Measurements from ENCODE around the gene PNPLA1. TPM values are rescaled to one million over a fixed set of nuclear protein-coding genes. Genes with fewer than 3 reads are reported as not detected.
A peak's percentile ranks its signal among the peaks of the same experiment; 100 is the strongest.

The PNPLA1 gene
- total and polyA plus RNA-seq, 8 donors = 0.38 to 2.2 (median 0.60) TPM; not detected in 4

- WGBS, 5 donors = 79 to 94% (median 87%) methylated on average over 4 of the region's 4 CpGs
These were observed 2.0 kb upstream of the PNPLA1 start for GRCh38 chr6:36267731-36268477.

DNA sequence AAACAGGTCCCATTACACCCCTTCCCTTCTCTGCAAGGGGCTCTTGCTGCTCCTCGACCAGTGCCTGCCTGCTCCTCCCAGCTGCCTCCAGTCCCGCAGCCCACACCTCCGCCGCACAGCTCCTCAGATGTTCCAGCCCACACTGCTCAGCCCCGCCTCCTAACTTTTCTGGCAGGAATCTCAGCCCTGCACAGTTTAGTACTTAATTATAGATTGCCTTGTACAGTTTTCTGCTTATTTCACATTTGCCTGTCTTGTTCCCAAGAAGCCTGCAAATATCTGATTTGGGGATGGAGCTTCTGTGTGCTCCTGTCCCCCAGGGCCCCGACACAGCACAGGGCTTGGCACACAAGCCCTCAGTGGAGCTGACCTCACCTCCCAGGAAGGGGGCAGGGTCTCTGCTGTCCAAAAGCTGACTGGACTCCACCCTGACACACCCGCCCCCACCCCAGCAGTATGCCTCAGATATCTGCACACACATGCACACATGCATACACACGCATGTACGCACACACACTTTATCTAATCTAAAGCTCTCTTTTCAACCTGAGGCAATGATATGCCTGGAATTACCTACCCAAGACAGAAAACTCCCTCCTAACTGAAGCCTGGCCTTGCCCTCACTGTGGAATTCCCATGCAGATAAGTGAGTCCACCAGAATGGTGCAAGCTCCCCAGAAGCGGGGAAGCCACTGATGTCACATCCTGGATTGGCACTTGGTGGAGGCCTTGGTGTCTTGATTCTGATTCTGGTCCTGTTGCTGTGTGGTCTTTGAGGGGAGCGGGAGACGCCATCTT is 1.2 kb upstream of the PNPLA1 start:
- Histone ChIP-seq H3K36me3 (no peaks in the 10 kb centered on the region), H3K4me3 (no peak overlapping the region), H3K27me3 (peaks cover 0 to 26% (median 8%) of the 10 kb centered on the region in 3 donors), H3K27ac (no peak overlapping the region), H3K9me3 (peaks cover 0 to 10% (median 10%) of the 10 kb centered on the region in 4 donors), H3K4me1 (peaks cover 0 to 12% (median 8%) of the 10 kb centered on the region in 4 donors)
- TF ChIP-seq EP300 (IDR thresholded peaks at IDR 0.05) (no peak), POLR2AphosphoS5 (IDR thresholded peaks at IDR 0.05) (no peak), POLR2A (IDR thresholded peaks at IDR 0.05) (no peak), CTCF (IDR thresholded peaks at IDR 0.05) (no peak)
- 34 to 50% (median 47%) methylated on average over 10 to 12 of the region's 12 CpGs for WGBS, 5 donors
- peak; percentile 44 to 78 for DNase-seq
- intact Hi-C loops (cut with DNase I; ENCODE audit: low total_unique reads) = no loop called here

More at GRCh38 chr6:36267731-36268477, 2.0 kb upstream of the PNPLA1 start:
- no peak for DNase-seq
- peaks cover 0 to 31% (median 8%) of the 10 kb centered on the region in 3 donors for H3K27me3 ChIP-seq
- no peaks in the 10 kb centered on the region for H3K36me3 ChIP-seq
- H3K4me1 ChIP-seq = peaks cover 0 to 12% (median 8%) of the 10 kb centered on the region in 4 donors
- no peak overlapping the region for H3K27ac ChIP-seq
- no peak overlapping the region for H3K4me3 ChIP-seq
- intact Hi-C loops (cut with DNase I; ENCODE audit: low total_unique reads) = no loop called here
- TF ChIP-seq CTCF (IDR thresholded peaks at IDR 0.05) (no peak), POLR2AphosphoS5 (IDR thresholded peaks at IDR 0.05) (no peak), EP300 (IDR thresholded peaks at IDR 0.05) (no peak), POLR2A (IDR thresholded peaks at IDR 0.05) (no peak)
- H3K9me3 ChIP-seq = peaks cover 0 to 10% (median 10%) of the 10 kb centered on the region in 4 donors

- Histone ChIP-seq H3K27me3 (peaks cover 0 to 24% (median 8%) of the 10 kb centered on the region in 3 donors), H3K4me1 (peaks cover 0 to 12% (median 8%) of the 10 kb centered on the region in 4 donors), H3K9me3 (no peaks in the 10 kb centered on the region), H3K4me3 (no peak overlapping the region), H3K36me3 (no peaks in the 10 kb centered on the region), H3K27ac (no peak overlapping the region)
- DNase-seq = no peak
- TF ChIP-seq EP300 (IDR thresholded peaks at IDR 0.05) = no peak
- TF ChIP-seq CTCF (IDR thresholded peaks at IDR 0.05) = no peak
- TF ChIP-seq POLR2A (IDR thresholded peaks at IDR 0.05) = no peak
- TF ChIP-seq POLR2AphosphoS5 (IDR thresholded peaks at IDR 0.05) = no peak
- intact Hi-C loops (cut with DNase I; ENCODE audit: low total_unique reads) = no loop called here
- WGBS, 5 donors = 72 to 78% (median 73%) methylated on average over 8 of the region's 8 CpGs
These were observed 2.4 kb downstream of the PNPLA1 start for GRCh38 chr6:36272234-36272633.

GRCh38 chr6:36273067-36273466 is 3.2 kb downstream of the PNPLA1 start:
- WGBS, 5 donors = 83 to 96% (median 95%) methylated on average over 5 of the region's 5 CpGs
- H3K27ac ChIP-seq = no peak overlapping the region
- no peak for DNase-seq
- H3K4me1 ChIP-seq = peaks cover 0 to 12% (median 8%) of the 10 kb centered on the region in 4 donors
- H3K27me3 ChIP-seq = peaks cover 0 to 28% (median 8%) of the 10 kb centered on the region in 3 donors
- intact Hi-C loops (cut with DNase I; ENCODE audit: low total_unique reads) = no loop called here
- H3K36me3 ChIP-seq = no peaks in the 10 kb centered on the region
- no peaks in the 10 kb centered on the region for H3K9me3 ChIP-seq
- H3K4me3 ChIP-seq = no peak overlapping the region
- no peak for TF ChIP-seq POLR2A (IDR thresholded peaks at IDR 0.05)
- no peak for TF ChIP-seq EP300 (IDR thresholded peaks at IDR 0.05)
- no peak for TF ChIP-seq POLR2AphosphoS5 (IDR thresholded peaks at IDR 0.05)
- TF ChIP-seq CTCF (IDR thresholded peaks at IDR 0.05) = no peak

All from stomach (tissue), 9 donors.